Measurements from ENCODE around the gene DLL3. TPM values are rescaled to one million over a fixed set of nuclear protein-coding genes. Genes with fewer than 3 reads are reported as not detected.

DLL3 gene
- total RNA-seq: 0.35 TPM

GRCh38 chr19:39498798-39499642, at the start of gene DLL3:
Gene DLL3, plus strand, starts transcription at chr19:39498947. Its CDS starts 28 bp downstream, at chr19:39498975.

GRCh38 chr19:39480337-39481228, 18.2 kb upstream of the DLL3 start, which contains the start of gene TIMM50:
Gene TIMM50, plus strand, starts transcription at chr19:39480838. Its CDS starts 16 bp downstream, at chr19:39480854.

GRCh38 chr19:39514840-39515550, 16.2 kb downstream of the DLL3 start, which contains the start of gene SELENOV:
Gene SELENOV, plus strand, starts transcription at chr19:39515139. Its CDS starts 74 bp downstream, at chr19:39515213.

GRCh38 chr19:39532233-39533002, 33.7 kb downstream of the DLL3 start, which contains the start of gene EID2B:
Gene EID2B, minus strand, starts transcription at chr19:39532852. Its CDS starts 50 bp downstream, at chr19:39532802.

GRCh38 chr19:39539518-39540332, 41.0 kb downstream of the DLL3 start, which contains the start of gene EID2:
Gene EID2, minus strand, starts transcription at chr19:39540161. Its CDS starts 82 bp downstream, at chr19:39540079.

Other genes starting within 250 kb of the DLL3 start
- gene IFNL2, start 230.6 kb upstream of the DLL3 start, total RNA-seq: not detected
- not detected for gene IFNL1, start 202.5 kb upstream of the DLL3 start, total RNA-seq
- 2.7 TPM for gene LRFN1, start 178.1 kb upstream of the DLL3 start, total RNA-seq
- 19.1 TPM for gene GMFG, start 162.9 kb upstream of the DLL3 start, total RNA-seq
- gene SAMD4B, start 156.5 kb upstream of the DLL3 start, total RNA-seq: 87.2 TPM
- gene PAF1, start 107.8 kb upstream of the DLL3 start, total RNA-seq: 30.4 TPM
- 58.0 TPM for gene MED29, start 107.6 kb upstream of the DLL3 start, total RNA-seq
- gene ZFP36, start 92.1 kb upstream of the DLL3 start, total RNA-seq: 56.6 TPM
- gene PLEKHG2, start 86.3 kb upstream of the DLL3 start, total RNA-seq: 76.6 TPM
- 259 TPM for gene RPS16, start 63.0 kb upstream of the DLL3 start, total RNA-seq
- 57.6 TPM for gene SUPT5H, start 53.4 kb upstream of the DLL3 start, total RNA-seq
- gene TIMM50, start 18.1 kb upstream of the DLL3 start, total RNA-seq: 43.8 TPM
- gene SELENOV, start 16.2 kb downstream of the DLL3 start, total RNA-seq: 4.7 TPM
- 4.7 TPM for gene EID2B, start 33.9 kb downstream of the DLL3 start, total RNA-seq
- 13.2 TPM for gene EID2, start 41.2 kb downstream of the DLL3 start, total RNA-seq
- not detected for gene LGALS13, start 103.6 kb downstream of the DLL3 start, total RNA-seq
- not detected for gene LGALS16, start 157.0 kb downstream of the DLL3 start, total RNA-seq
- gene LGALS14, start 205.5 kb downstream of the DLL3 start, total RNA-seq: not detected
- gene CLC, start 239.1 kb downstream of the DLL3 start, total RNA-seq: 4.4 TPM

Data from metanephros (tissue), 1 donor.